PC-3 (cell line): Measurements from ENCODE around the gene CTNNA3.

ENCODE experiments used
- CTCF ChIP-seq: fragments of 300-600 bp; sonication (generic); conservative IDR thresholded peaks from 2 replicates; pipeline ENCODE4 v1.5.1; 2017; ENCODE audit warnings: antibody characterized with exemption, low read depth, mild to moderate bottlenecking, low read length
- EZH2 ChIP-seq: fragments of 300-600 bp; sonication (generic); IDR thresholded peaks from one replicate; pipeline ENCODE4 v1.6.1; 2017; ENCODE audit warnings: antibody characterized with exemption, mild to moderate bottlenecking, low read length; ENCODE audit not compliant: unreplicated experiment

- peak; percentile 100 for TF ChIP-seq CTCF
- no peak for TF ChIP-seq EZH2
Observed at GRCh38 chr10:67520924-67521520, 175.0 kb downstream of the CTNNA3 start.
